Measurements from ENCODE around the gene PLA2G4D.

Gene PLA2G4D

GRCh38 chr15:42094512-42094963 lies at the start of gene PLA2G4D:
Gene PLA2G4D (minus strand): TSS chr15:42094562. CDS start chr15:42094459, 103 bp downstream.
- DNase-seq (ENCODE audit: low spot score), result no peak

DNA sequence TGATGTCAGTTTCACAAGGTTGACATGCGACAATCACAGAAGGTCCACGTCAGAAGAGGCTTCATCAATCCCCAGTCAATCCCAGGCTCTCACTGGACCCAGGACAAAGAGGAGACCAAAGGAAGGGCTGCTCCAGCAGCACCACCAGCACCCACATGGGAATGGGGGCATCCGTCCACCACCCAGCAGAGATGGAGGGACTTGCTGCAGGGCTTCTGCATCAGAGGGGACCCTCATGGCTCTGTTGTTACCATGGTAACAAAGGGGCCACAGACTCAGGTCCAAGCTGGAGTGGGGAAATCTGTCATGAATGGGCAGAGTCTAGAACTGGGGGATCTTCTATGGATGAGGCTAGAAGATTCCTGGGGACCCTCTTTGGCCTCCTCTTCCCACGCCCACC lies 49.0 kb upstream of the PLA2G4D start:
- DNase-seq (ENCODE audit: low spot score), result no peak

DNA sequence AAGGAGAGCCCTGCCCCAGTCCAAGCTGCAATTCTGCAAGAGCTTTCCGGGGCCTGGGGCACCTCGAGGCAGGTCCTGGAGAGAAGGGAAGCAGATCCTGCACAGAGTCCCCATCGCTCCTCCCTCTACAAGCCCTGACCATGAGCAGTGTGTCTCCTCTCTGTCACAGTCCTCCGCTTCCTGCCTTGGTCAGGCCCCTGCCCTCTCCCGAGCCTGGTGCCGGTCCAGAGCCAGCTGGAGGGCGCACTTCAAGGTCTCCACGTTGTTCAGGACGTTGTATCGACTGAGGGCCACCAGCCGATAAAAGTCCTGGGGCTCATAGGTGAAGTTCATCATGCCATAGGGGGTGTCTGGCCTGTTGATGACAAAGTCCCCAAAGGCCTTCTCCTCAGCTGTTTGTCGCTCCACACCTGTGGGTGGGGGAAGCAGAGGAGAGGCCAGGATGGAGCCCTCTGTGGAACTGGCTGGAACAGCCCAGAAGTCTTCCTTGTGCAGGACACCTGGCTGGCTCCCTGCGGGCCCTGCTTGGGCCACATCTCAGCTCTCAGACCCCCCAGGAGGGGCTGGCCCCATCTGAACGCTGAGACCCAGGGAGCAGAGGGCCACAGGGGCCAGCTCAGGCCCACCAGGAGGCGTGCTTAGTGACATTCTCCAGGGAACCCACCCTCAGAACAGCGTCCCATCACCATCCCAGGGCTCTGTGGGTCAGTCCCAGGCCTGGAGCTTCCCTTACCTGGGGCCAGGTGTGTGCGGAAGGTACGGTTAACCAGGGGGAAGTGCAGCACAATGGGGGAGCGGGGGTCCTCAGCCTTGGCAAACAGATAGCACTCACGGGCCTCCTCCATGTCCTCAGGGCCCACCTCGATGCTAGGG lies 47.7 kb upstream of the PLA2G4D start:
- DNase-seq (ENCODE audit: low spot score), result no peak

- DNase-seq (ENCODE audit: low spot score), result no peak
Observed at GRCh38 chr15:42141246-42141645, 46.9 kb upstream of the PLA2G4D start.

DNA sequence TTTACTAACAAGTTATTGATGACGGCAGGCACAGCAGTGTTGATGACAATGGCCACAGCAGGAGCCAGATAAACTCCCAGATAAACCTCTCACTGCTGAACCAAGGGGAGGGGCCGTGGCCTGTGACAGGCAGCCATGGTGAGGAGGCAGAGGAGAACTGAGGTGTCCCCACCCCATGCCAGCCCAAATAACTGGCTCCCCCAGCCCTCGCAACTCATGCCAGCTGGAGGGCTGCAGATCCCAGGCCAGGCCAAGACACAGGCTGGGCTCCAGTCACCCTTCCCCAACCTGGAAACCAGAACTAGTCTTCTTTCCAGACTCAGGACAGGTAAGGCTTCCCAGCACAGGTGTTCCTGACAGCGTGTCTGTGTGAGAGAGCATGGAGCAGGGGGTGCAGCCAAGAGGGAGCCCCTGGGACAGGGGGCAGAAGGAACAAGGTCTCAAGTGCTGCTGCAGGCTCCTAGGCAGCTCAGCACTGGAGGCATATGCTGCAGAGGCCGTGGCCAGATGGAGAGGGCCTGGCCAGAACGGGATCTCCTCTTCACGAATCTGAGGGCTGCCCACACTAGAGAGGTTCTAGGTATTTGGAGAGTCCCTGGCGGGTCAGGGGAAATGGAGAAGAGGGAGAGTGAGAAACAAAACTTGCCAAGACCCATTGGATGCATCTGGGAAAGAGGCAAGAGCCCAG lies 46.2 kb upstream of the PLA2G4D start:
- DNase-seq (ENCODE audit: low spot score), result no peak

GRCh38 chr15:42139596-42139995 lies 45.2 kb upstream of the PLA2G4D start:
- DNase-seq (ENCODE audit: low spot score), result no peak

GRCh38 chr15:42138968-42139386 lies 44.6 kb upstream of the PLA2G4D start:
- no peak for DNase-seq (ENCODE audit: low spot score)

GRCh38 chr15:42138411-42138810 lies 44.0 kb upstream of the PLA2G4D start:
- DNase-seq (ENCODE audit: low spot score), result no peak

GRCh38 chr15:42137461-42138261 lies 43.3 kb upstream of the PLA2G4D start:
- DNase-seq (ENCODE audit: low spot score), result peak; percentile 47

GRCh38 chr15:42136513-42136912 lies 42.2 kb upstream of the PLA2G4D start:
- DNase-seq (ENCODE audit: low spot score), result no peak

GRCh38 chr15:42135351-42135750 lies 41.0 kb upstream of the PLA2G4D start:
- DNase-seq (ENCODE audit: low spot score), result no peak

DNA sequence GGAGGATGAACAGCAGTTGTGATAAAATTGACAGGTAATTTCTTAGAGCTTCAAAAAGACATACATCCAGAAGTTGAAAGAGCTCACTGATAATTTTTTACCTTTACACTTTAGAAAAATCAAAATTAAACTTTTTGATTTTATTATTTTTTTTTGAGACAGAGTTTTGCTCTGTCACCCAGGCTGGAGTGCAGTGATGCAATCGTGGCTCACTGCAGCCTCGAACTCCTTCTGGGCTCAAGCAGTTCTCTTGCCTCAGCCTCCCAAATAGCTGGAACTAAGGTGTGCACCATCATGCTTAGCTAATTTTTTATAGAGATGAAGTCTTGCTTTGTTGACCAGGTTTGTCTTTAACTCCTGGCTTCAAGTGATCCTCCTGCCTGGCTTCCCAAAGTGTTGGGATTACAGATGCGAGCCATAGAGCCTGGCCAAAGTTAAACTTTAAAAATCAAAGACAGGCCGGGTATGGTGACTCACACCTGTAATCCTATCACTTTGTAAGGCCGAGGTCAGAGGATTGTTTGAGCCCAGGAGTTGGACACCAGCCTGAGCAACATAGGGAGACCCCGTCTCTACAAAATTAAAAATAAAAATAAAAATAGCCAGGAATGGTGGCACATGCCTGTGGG lies 40.4 kb upstream of the PLA2G4D start:
- DNase-seq (ENCODE audit: low spot score), result no peak

GRCh38 chr15:42133886-42134502 lies 39.6 kb upstream of the PLA2G4D start:
- no peak for DNase-seq (ENCODE audit: low spot score)

DNA sequence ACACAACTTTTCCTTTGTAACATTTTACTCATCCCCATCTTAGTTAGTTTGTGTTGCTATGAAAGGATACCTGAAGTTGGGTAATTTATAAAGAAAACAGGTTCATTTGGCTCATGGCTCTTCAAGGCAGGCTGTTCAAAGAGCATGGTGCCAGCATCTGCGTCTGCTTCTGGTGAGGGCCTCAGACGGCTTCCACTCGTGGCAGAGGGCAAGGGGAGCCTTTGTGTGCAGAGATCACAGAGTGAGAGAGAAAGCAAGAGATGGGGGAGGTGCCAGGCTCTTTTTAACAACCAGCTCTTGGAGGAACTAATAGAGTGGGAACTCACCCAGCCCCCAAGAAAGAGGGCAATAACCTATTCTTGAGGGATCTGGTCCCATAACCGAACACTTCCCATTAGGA lies 39.0 kb upstream of the PLA2G4D start:
- no peak for DNase-seq (ENCODE audit: low spot score)

- no peak for DNase-seq (ENCODE audit: low spot score)
Observed at GRCh38 chr15:42131826-42132806, 37.8 kb upstream of the PLA2G4D start.

- no peak for DNase-seq (ENCODE audit: low spot score)
Observed at GRCh38 chr15:42131006-42131405, 36.6 kb upstream of the PLA2G4D start.

DNA sequence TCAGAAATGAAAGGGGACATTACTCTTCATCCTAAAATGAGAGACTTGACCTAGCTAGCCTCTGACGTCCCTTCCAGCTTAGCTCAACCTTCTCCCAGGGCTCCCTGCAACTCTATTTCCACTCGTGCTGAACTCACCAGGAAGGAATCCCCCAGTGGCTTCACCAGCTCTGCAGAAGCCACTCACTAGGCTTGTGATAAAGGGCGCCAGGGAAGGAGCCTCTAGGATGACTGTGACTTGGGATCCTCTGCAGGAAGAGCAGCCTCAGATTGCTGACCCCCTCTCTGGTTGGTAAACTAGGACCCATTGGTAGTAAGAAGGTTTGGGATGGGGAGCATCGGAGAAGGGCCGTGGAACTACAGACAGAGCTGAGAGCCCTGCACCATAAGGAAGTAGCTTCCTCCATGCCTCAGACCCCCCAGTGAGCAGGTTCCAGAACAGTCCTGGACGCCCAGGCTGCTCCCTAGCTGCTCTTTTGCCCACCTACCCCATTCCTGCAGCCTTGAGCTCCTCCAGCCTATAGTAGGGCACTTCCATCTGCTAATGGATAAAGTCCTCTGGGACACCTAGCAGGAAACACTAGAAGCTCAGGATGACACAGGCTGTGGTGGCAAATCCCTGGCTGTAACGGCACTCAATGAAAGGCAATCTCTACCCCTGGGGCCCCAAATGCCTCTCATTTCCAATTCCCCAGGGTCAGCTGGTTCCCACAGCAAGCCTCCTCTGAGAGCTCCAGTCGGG lies 36.1 kb upstream of the PLA2G4D start:
- DNase-seq (ENCODE audit: low spot score), result no peak

DNA sequence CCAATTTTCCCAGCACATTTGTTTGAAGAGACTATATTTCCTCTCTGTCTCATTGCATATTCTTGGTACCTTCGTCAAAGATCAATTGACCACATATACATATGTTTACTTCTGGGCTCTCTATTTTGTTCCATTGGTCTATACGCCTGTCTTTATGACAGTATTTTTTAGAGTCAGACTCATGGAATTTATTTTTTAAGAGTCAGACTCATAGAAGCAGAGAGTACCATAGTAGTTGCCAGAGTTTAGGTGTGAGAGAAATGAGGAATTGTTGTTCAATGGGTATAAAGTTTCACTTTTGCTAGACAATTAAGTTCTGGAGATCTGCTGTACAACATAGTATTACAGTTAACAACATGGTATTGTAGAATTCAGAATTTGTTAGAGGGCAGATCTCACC lies 35.0 kb upstream of the PLA2G4D start:
- DNase-seq (ENCODE audit: low spot score), result no peak

DNA sequence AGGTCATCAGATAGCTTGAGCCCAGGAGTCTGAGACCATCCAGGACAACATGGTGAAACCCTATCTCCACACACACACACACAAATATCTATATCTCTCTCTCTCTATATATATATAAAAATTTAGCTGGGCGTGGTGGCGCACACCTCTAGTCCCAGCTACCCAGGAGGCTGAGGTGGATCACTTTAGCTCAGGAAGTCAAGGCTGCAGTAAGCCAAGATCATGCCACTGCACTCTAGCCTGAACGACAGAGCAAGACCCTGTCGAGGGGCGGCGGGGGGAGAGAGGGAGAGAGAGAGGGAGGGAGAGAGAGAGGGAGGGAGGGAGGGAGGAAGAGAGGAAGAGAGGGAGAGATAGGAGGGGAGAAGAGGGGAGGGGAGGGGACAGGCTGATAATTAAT lies 34.1 kb upstream of the PLA2G4D start:
- no peak for DNase-seq (ENCODE audit: low spot score)

GRCh38 chr15:42123546-42123945 lies 29.2 kb upstream of the PLA2G4D start:
- no peak for DNase-seq (ENCODE audit: low spot score)
